HEK293T (cell line): Measurements from ENCODE around the gene PNPLA8.

Experiments used
- BHLHE40 ChIP-seq: fragments of 450-650 bp; IDR thresholded peaks from 2 replicates; pipeline ENCODE4 v1.6.1; 2016; ENCODE audit warnings: mild to moderate bottlenecking, moderate library complexity, borderline replicate concordance
- CTBP1 ChIP-seq: fragments of 450-650 bp; IDR thresholded peaks from 2 replicates; pipeline ENCODE4 v1.6.1; 2016; ENCODE audit warnings: borderline replicate concordance
- ELF4 ChIP-seq: fragments of 450-650 bp; IDR thresholded peaks from 2 replicates; pipeline ENCODE4 v1.6.1; 2017; ENCODE audit warnings: antibody characterized with exemption
- FOXA1 ChIP-seq: fragments of 450-650 bp; IDR thresholded peaks from 2 replicates; pipeline ENCODE4 v1.6.1; 2016; ENCODE audit warnings: mild to moderate bottlenecking
- FOXK2 ChIP-seq: fragments of 450-650 bp; IDR thresholded peaks from 2 replicates; pipeline ENCODE4 v1.6.1; 2016; ENCODE audit warnings: mild to moderate bottlenecking
- FOXM1 ChIP-seq: fragments of 450-650 bp; IDR thresholded peaks from 2 replicates; pipeline ENCODE4 v1.6.1; 2017; ENCODE audit warnings: mild to moderate bottlenecking, borderline replicate concordance
- HDGF ChIP-seq: fragments of 450-650 bp; IDR thresholded peaks from 2 replicates; pipeline ENCODE4 v1.6.1; 2017; ENCODE audit warnings: antibody characterized with exemption, borderline replicate concordance
- L3MBTL2 ChIP-seq: fragments of 450-650 bp; conservative IDR thresholded peaks from 2 replicates; pipeline ENCODE4 v1.6.1; 2016; ENCODE audit warnings: mild to moderate bottlenecking
- LEF1 ChIP-seq: fragments of 450-650 bp; IDR thresholded peaks from 2 replicates; pipeline ENCODE4 v1.6.1; 2017; ENCODE audit warnings: mild to moderate bottlenecking, borderline replicate concordance
- SP1 ChIP-seq: fragments of 450-650 bp; IDR thresholded peaks from 2 replicates; pipeline ENCODE4 v1.6.1; 2017
- SUZ12 ChIP-seq: fragments of 450-650 bp; IDR thresholded peaks from 2 replicates; pipeline ENCODE4 v1.6.1; 2016; ENCODE audit warnings: mild to moderate bottlenecking
- TARDBP ChIP-seq: fragments of 450-650 bp; IDR thresholded peaks from 2 replicates; pipeline ENCODE4 v1.6.1; 2016
- ZNF384 ChIP-seq: fragments of 450-650 bp; IDR thresholded peaks from 2 replicates; pipeline ENCODE4 v1.6.1; 2016
- TF ChIP-seq, protein P1 (sequence below): fragments of 450-650 bp; IDR thresholded peaks from 2 replicates; pipeline ENCODE4 v1.6.1; 2016

- no peak for TF ChIP-seq FOXM1
- TF ChIP-seq HDGF, result no peak
- no peak for TF ChIP-seq BHLHE40
- TF ChIP-seq SP1, result no peak
- TF ChIP-seq ELF4, result no peak
- no peak for TF ChIP-seq CTBP1
- TF ChIP-seq L3MBTL2, result no peak
- no peak for TF ChIP-seq FOXA1
- TF ChIP-seq FOXK2, result no peak
- no peak for TF ChIP-seq ZNF384
- no peak for TF ChIP-seq SUZ12
- no peak for TF ChIP-seq TARDBP
- TF ChIP-seq, protein P1, sequence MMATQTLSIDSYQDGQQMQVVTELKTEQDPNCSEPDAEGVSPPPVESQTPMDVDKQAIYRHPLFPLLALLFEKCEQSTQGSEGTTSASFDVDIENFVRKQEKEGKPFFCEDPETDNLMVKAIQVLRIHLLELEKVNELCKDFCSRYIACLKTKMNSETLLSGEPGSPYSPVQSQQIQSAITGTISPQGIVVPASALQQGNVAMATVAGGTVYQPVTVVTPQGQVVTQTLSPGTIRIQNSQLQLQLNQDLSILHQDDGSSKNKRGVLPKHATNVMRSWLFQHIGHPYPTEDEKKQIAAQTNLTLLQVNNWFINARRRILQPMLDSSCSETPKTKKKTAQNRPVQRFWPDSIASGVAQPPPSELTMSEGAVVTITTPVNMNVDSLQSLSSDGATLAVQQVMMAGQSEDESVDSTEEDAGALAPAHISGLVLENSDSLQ, result no peak
- no peak for TF ChIP-seq LEF1
These were observed 479 bp downstream of the PNPLA8 start for GRCh38 chr7:108525327-108525984.
